Erythroblast (primary cell): ENCODE results near the gene LEAP2.

Experiments
- GATA1 ChIP-seq: IDR thresholded peaks from 2 replicates; pipeline ENCODE4 v1.6.1; 2011; ENCODE audit warnings: low read depth, mild to moderate bottlenecking, control low read depth, low read length, moderate library complexity
- POLR2A ChIP-seq: IDR thresholded peaks from 2 replicates; pipeline ENCODE4 v1.6.1; 2011; ENCODE audit warnings: mild to moderate bottlenecking, low read length

- TF ChIP-seq POLR2A (no peak), GATA1 (no peak)
These were observed 22.3 kb downstream of the LEAP2 start for GRCh38 chr5:132895719-132896305.
